Breast epithelium (tissue), 4 donors: ENCODE results near the gene KLK13. TPM values are rescaled to one million over a fixed set of nuclear protein-coding genes. Genes with fewer than 3 reads are reported as not detected.

Experiments
- DNase-seq, 2 donors: peaks; one replicate each; pipeline ENCODE4 v3.0.0-alpha.2; 2019; ENCODE audit warnings: low spot score in 2 of 2
- H3K27ac ChIP-seq, 2 donors: fragments of 200-600 bp; sonication (generic) in 1 of 2; one replicate each; pipeline ENCODE4 v1.5.1; 2016 to 2019; ENCODE audit warnings: mild to moderate bottlenecking in 1 of 2
- H3K27me3 ChIP-seq, 2 donors: fragments of 200-600 bp; sonication (generic) in 1 of 2; one replicate each; pipeline versions ENCODE4 v1.5.1 to v1.6.0; 2017 to 2019; ENCODE audit warnings: control low read depth in 1 of 2, mild to moderate bottlenecking in 1 of 2
- H3K36me3 ChIP-seq: fragments of 200-600 bp; one replicate; pipeline ENCODE4 v1.5.1; 2019
- H3K4me1 ChIP-seq, 2 donors: fragments of 200-600 bp; sonication (generic); one replicate each; pipeline ENCODE4 v1.5.1; 2016 to 2019; ENCODE audit warnings: control low read depth in 1 of 2
- H3K4me3 ChIP-seq, 3 donors: fragments of 200-600 bp; sonication (generic); 1 replicate in 2 of 3; 2 replicates in 1 of 3; pipeline ENCODE4 v1.5.1; 2016 to 2019; ENCODE audit warnings: mild to moderate bottlenecking in 3 of 3, moderate library complexity in 2 of 3
- H3K9me3 ChIP-seq, 2 donors: fragments of 200-600 bp; sonication (generic) in 1 of 2; one replicate each; pipeline ENCODE4 v1.5.1; 2016 to 2019; ENCODE audit warnings: control low read depth in 1 of 2
- CTCF ChIP-seq, 3 donors: fragments of 450-650 bp; IDR thresholded peaks; one replicate each; pipeline ENCODE4 v1.5.1; 2016 to 2017; ENCODE audit warnings: antibody characterized with exemption in 3 of 3, mild to moderate bottlenecking in 3 of 3, moderate library complexity in 3 of 3
- POLR2A ChIP-seq: fragments of 450-650 bp; IDR thresholded peaks from one replicate; pipeline ENCODE4 v1.6.1; 2016; ENCODE audit warnings: antibody characterized with exemption, mild to moderate bottlenecking, moderate library complexity
- POLR2AphosphoS5 ChIP-seq, 3 donors: sonication (generic); formaldehyde crosslinking; IDR thresholded peaks; one replicate each; pipeline ENCODE4 v1.6.1; 2017; ENCODE audit warnings: antibody characterized with exemption in 3 of 3
- intact Hi-C: fragments of 100-400 bp; cut with DNase I; formaldehyde crosslinking; loops from one replicate; pipeline ENCODE4 v1.15.1; 2023; ENCODE audit warnings: low total_unique reads
- total RNA-seq, 3 donors: library from RNA; depleted of rRNA; stranded (reverse); fragments of >200 nt; gene quantifications; one replicate each; pipeline ENCODE4 v1.1.0, GENCODE V29; 2016

KLK13 gene
- total RNA-seq, 3 donors from 2014 or later: not detected

GRCh38 chr19:51097166-51097738 is 32.4 kb upstream of the KLK13 start:
- no peaks in the 10 kb centered on the region for H3K27me3 ChIP-seq
- DNase-seq: peak; percentile 57 to 80
- intact Hi-C loops: no loop called here
- no peak overlapping the region for H3K4me3 ChIP-seq
- no peaks in the 10 kb centered on the region for H3K36me3 ChIP-seq
- no peak overlapping the region for H3K27ac ChIP-seq
- H3K9me3 ChIP-seq: no peaks in the 10 kb centered on the region
- TF ChIP-seq POLR2A: no peak
- TF ChIP-seq CTCF (IDR thresholded peaks at IDR 0.05): peak; percentile 33 to 64 (median 49)
- peaks cover 0 to 7% of the 10 kb centered on the region in 2 donors for H3K4me1 ChIP-seq

- intact Hi-C loops: no loop called here
- no peaks in the 10 kb centered on the region for H3K27me3 ChIP-seq
- H3K27ac ChIP-seq: no peak overlapping the region
- peaks cover 0 to 11% of the 10 kb centered on the region in 2 donors for H3K4me1 ChIP-seq
- TF ChIP-seq CTCF (IDR thresholded peaks at IDR 0.05) (peak in 1 of 3 donors; percentile 29), POLR2AphosphoS5 (IDR thresholded peaks at IDR 0.05) (no peak)
- no peaks in the 10 kb centered on the region for H3K36me3 ChIP-seq
- no peaks in the 10 kb centered on the region for H3K9me3 ChIP-seq
- H3K4me3 ChIP-seq: no peak overlapping the region
- no peak for DNase-seq
Observed at GRCh38 chr19:51096473-51097165, 31.7 kb upstream of the KLK13 start.

GRCh38 chr19:51094696-51095279 is 29.9 kb upstream of the KLK13 start:
- H3K36me3 ChIP-seq: no peaks in the 10 kb centered on the region
- DNase-seq: no peak
- no peaks in the 10 kb centered on the region for H3K9me3 ChIP-seq
- no peaks in the 10 kb centered on the region for H3K27me3 ChIP-seq
- TF ChIP-seq CTCF (IDR thresholded peaks at IDR 0.05) (peak in 2 of 3 donors; percentile 39 to 75), POLR2A (no peak)
- no peak overlapping the region for H3K4me3 ChIP-seq
- peaks cover 0 to 11% of the 10 kb centered on the region in 2 donors for H3K4me1 ChIP-seq
- intact Hi-C loops: no loop called here
- H3K27ac ChIP-seq: no peak overlapping the region

- Histone ChIP-seq H3K4me3 (no peak overlapping the region), H3K36me3 (no peaks in the 10 kb centered on the region), H3K4me1 (peaks cover 0 to 11% of the 10 kb centered on the region in 2 donors), H3K27ac (peak overlapping the region; percentile 30 to 69), H3K27me3 (no peaks in the 10 kb centered on the region), H3K9me3 (no peaks in the 10 kb centered on the region)
- DNase-seq: no peak
- intact Hi-C loops: no loop called here
- TF ChIP-seq POLR2AphosphoS5 (IDR thresholded peaks at IDR 0.05): no peak
- no peak for TF ChIP-seq POLR2A
- no peak for TF ChIP-seq CTCF (IDR thresholded peaks at IDR 0.05)
Observed at GRCh38 chr19:51093510-51094345, 28.8 kb upstream of the KLK13 start.
